WTC11 (cell line): ENCODE data around the gene CACNA2D3.

Experiments used
- CREM ChIP-seq: sonication (generic); formaldehyde crosslinking; IDR thresholded peaks from 2 replicates; pipeline ENCODE4 v1.8.1; 2022; ENCODE audit warnings: mild to moderate bottlenecking, missing genetic modification reagents, moderate library complexity
- ZNF416 ChIP-seq: fragments of 250-450 bp; sonication (Bioruptor Pico); IDR thresholded peaks from 2 replicates; pipeline ENCODE4 v1.9.0; 2021; ENCODE audit warnings: mild to moderate bottlenecking, inconsistent platforms
- TF ChIP-seq, protein P1 (sequence below): fragments of 200-600 bp; IDR thresholded peaks from 2 replicates; pipeline ENCODE4 v1.8.0; 2022; ENCODE audit warnings: antibody characterized with exemption
- TF ChIP-seq, protein P2 (sequence below): sonication (generic); formaldehyde crosslinking; IDR thresholded peaks from 2 replicates; pipeline ENCODE4 v1.8.0; 2022; ENCODE audit warnings: mild to moderate bottlenecking, missing genetic modification reagents
- TF ChIP-seq, protein P3 (sequence below): sonication (generic); formaldehyde crosslinking; IDR thresholded peaks from 2 replicates; pipeline ENCODE4 v1.8.1; 2022; ENCODE audit warnings: low read depth, missing genetic modification reagents, borderline replicate concordance

DNA sequence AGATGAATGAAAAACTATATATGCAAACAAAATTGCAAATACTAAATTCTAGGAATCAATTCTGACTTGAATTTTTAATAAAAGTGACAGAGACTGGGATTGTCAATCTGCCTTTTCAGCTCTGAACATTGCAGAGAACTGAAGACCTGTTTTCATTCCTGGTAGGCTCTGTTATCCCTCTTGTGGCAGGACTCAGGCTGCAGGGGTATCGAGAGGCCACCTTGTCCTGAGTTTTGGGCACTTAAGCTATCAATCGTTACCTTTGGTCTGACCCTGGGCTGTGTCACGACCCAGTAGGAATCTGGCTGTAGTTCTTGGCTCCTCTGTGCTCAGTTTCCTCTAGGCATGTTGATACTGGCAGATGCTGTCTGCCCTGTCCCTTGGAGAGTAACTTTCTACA is 238.0 kb downstream of the CACNA2D3 start:
- no peak for TF ChIP-seq CREM (CRISPR knock-in tag)
- TF ChIP-seq, protein P1, sequence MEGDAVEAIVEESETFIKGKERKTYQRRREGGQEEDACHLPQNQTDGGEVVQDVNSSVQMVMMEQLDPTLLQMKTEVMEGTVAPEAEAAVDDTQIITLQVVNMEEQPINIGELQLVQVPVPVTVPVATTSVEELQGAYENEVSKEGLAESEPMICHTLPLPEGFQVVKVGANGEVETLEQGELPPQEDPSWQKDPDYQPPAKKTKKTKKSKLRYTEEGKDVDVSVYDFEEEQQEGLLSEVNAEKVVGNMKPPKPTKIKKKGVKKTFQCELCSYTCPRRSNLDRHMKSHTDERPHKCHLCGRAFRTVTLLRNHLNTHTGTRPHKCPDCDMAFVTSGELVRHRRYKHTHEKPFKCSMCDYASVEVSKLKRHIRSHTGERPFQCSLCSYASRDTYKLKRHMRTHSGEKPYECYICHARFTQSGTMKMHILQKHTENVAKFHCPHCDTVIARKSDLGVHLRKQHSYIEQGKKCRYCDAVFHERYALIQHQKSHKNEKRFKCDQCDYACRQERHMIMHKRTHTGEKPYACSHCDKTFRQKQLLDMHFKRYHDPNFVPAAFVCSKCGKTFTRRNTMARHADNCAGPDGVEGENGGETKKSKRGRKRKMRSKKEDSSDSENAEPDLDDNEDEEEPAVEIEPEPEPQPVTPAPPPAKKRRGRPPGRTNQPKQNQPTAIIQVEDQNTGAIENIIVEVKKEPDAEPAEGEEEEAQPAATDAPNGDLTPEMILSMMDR = no peak
- TF ChIP-seq, protein P2, sequence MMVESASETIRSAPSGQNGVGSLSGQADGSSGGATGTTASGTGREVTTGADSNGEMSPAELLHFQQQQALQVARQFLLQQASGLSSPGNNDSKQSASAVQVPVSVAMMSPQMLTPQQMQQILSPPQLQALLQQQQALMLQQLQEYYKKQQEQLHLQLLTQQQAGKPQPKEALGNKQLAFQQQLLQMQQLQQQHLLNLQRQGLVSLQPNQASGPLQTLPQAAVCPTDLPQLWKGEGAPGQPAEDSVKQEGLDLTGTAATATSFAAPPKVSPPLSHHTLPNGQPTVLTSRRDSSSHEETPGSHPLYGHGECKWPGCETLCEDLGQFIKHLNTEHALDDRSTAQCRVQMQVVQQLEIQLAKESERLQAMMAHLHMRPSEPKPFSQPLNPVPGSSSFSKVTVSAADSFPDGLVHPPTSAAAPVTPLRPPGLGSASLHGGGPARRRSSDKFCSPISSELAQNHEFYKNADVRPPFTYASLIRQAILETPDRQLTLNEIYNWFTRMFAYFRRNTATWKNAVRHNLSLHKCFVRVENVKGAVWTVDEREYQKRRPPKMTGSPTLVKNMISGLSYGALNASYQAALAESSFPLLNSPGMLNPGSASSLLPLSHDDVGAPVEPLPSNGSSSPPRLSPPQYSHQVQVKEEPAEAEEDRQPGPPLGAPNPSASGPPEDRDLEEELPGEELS (CRISPR knock-in tag) = no peak
- TF ChIP-seq, protein P3, sequence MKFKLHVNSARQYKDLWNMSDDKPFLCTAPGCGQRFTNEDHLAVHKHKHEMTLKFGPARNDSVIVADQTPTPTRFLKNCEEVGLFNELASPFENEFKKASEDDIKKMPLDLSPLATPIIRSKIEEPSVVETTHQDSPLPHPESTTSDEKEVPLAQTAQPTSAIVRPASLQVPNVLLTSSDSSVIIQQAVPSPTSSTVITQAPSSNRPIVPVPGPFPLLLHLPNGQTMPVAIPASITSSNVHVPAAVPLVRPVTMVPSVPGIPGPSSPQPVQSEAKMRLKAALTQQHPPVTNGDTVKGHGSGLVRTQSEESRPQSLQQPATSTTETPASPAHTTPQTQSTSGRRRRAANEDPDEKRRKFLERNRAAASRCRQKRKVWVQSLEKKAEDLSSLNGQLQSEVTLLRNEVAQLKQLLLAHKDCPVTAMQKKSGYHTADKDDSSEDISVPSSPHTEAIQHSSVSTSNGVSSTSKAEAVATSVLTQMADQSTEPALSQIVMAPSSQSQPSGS = no peak
- TF ChIP-seq ZNF416 (CRISPR knock-in tag) = no peak
